GM12878 (cell line): Measurements from ENCODE around the gene EMSY. TPM values are rescaled to one million over a fixed set of nuclear protein-coding genes. Genes with fewer than 3 reads are reported as not detected.

Experiments
- BCLAF1 ChIP-seq: fragments of 450-650 bp; IDR thresholded peaks from 2 replicates; pipeline ENCODE4 v1.6.1; 2017; ENCODE audit warnings: antibody characterized with exemption, mild to moderate bottlenecking, moderate library complexity
- CREB1 ChIP-seq: IDR thresholded peaks from 2 replicates; pipeline ENCODE4 v1.6.1; 2012; ENCODE audit warnings: low read depth, mild to moderate bottlenecking, inconsistent platforms
- EP300 ChIP-seq, 2 experiments: fragments of 150-350 bp in 1 of 2; IDR thresholded peaks; 2 replicates each; pipeline ENCODE4 v1.6.1; 2011 to 2012; ENCODE audit warnings: low read depth in 2 of 2, low read length in 2 of 2, borderline replicate concordance in 1 of 2, improper control_type of control experiment in 1 of 2, inconsistent platforms in 1 of 2; ENCODE audit not compliant: control insufficient read depth in 1 of 2
- ESRRA ChIP-seq: IDR thresholded peaks from 2 replicates; pipeline ENCODE4 v1.6.1; 2012; ENCODE audit warnings: mild to moderate bottlenecking, low read length, improper control_type of control experiment
- GATAD2B ChIP-seq: fragments of 450-650 bp; conservative IDR thresholded peaks from 2 replicates; pipeline ENCODE4 v1.6.1; 2017; ENCODE audit warnings: low read depth, mild to moderate bottlenecking, moderate library complexity
- HDAC6 ChIP-seq: fragments of 200-600 bp; sonication (generic); IDR thresholded peaks from one replicate; pipeline ENCODE4 v1.8.0; 2017; ENCODE audit warnings: antibody characterized with exemption; ENCODE audit not compliant: unreplicated experiment
- IKZF2 ChIP-seq, 2 experiments: fragments of 450-650 bp; IDR thresholded peaks; 2 replicates each; pipeline ENCODE4 v1.6.1; 2017; ENCODE audit warnings: mild to moderate bottlenecking in 2 of 2, moderate library complexity in 2 of 2
- JUND ChIP-seq: IDR thresholded peaks from 2 replicates; pipeline ENCODE4 v1.6.1; 2012; ENCODE audit warnings: low read depth, mild to moderate bottlenecking, low read length, improper control_type of control experiment, moderate library complexity
- MEF2A ChIP-seq: IDR thresholded peaks from 2 replicates; pipeline ENCODE4 v1.6.1; 2011; ENCODE audit warnings: low read depth, mild to moderate bottlenecking, low read length, moderate library complexity; ENCODE audit not compliant: insufficient read depth
- MTA2 ChIP-seq: fragments of 450-650 bp; IDR thresholded peaks from 2 replicates; pipeline ENCODE4 v1.6.1; 2016; ENCODE audit warnings: low read depth, mild to moderate bottlenecking, moderate library complexity
- NFYA ChIP-seq: IDR thresholded peaks from 2 replicates; pipeline ENCODE4 v1.6.1; 2011; ENCODE audit warnings: low read depth, mild to moderate bottlenecking, low read length, improper control_type of control experiment, borderline replicate concordance
- NKRF ChIP-seq: fragments of 450-650 bp; conservative IDR thresholded peaks from 2 replicates; pipeline ENCODE4 v1.6.1; 2017; ENCODE audit warnings: mild to moderate bottlenecking, moderate library complexity
- NRF1 ChIP-seq: conservative IDR thresholded peaks from 2 replicates; pipeline ENCODE4 v1.6.1; 2011; ENCODE audit warnings: mild to moderate bottlenecking, low read depth, low read length, improper control_type of control experiment
- PAX5 ChIP-seq: IDR thresholded peaks from 2 replicates; pipeline ENCODE4 v1.6.1; 2011; ENCODE audit warnings: low read depth, low read length, borderline replicate concordance
- RUNX3 ChIP-seq: IDR thresholded peaks from 2 replicates; pipeline ENCODE4 v1.6.1; 2012; ENCODE audit warnings: low read length, inconsistent platforms
- SMARCA5 ChIP-seq: fragments of 450-650 bp; IDR thresholded peaks from 2 replicates; pipeline ENCODE4 v1.6.1; 2017; ENCODE audit warnings: mild to moderate bottlenecking
- SREBF2 ChIP-seq: IDR thresholded peaks from 2 replicates; pipeline ENCODE4 v1.6.1; 2012; ENCODE audit warnings: mild to moderate bottlenecking, low read length
- SUPT20H ChIP-seq: IDR thresholded peaks from 2 replicates; pipeline ENCODE4 v1.6.1; 2011; ENCODE audit warnings: low read depth, mild to moderate bottlenecking, low read length, moderate library complexity, borderline replicate concordance; ENCODE audit not compliant: control insufficient read depth
- TAF1 ChIP-seq: IDR thresholded peaks from 2 replicates; pipeline ENCODE4 v1.6.1; 2011; ENCODE audit warnings: mild to moderate bottlenecking, low read depth, low read length, borderline replicate concordance
- ZNF207 ChIP-seq: fragments of 450-650 bp; IDR thresholded peaks from 2 replicates; pipeline ENCODE4 v1.6.1; 2014; ENCODE audit warnings: antibody characterized with exemption, mild to moderate bottlenecking, borderline replicate concordance
- ZNF687 ChIP-seq: fragments of 450-650 bp; IDR thresholded peaks from 2 replicates; pipeline ENCODE4 v1.6.1; 2017; ENCODE audit warnings: mild to moderate bottlenecking, moderate library complexity
- ZSCAN29 ChIP-seq: fragments of 450-650 bp; IDR thresholded peaks from 2 replicates; pipeline ENCODE4 v1.6.1; 2017; ENCODE audit warnings: mild to moderate bottlenecking, moderate library complexity
- polyA plus RNA-seq, 11 experiments: library from polyadenylated mRNA; depleted of rRNA in 4 of 11; unstranded in 6 of 11; stranded (reverse) in 5 of 11; fragments of >200 nt; fragmentation: Nextera tagmentation in 4 of 11; fragmentation: Illumina TruSeq in 1 of 11; extraction: Ambion mirVana in 4 of 11; extraction: Trizol in 1 of 11; gene quantifications; 1 replicate in 1 of 11; 2 replicates in 10 of 11; pipeline versions ENCODE4 v1.2.1 to v1.2.3, GENCODE V29; 2011 to 2016; ENCODE audit warnings: inconsistent platforms in 2 of 11, missing spikeins in 2 of 11, low read depth in 1 of 11
- total RNA-seq, 4 experiments: library from RNA; depleted of rRNA in 3 of 4; stranded (reverse); fragments of >200 nt in 3 of 4; fragmentation: Illumina TruSeq in 1 of 4; extraction: Trizol in 1 of 4; gene quantifications; 2 replicates each; pipeline versions ENCODE4 v1.2.1 to v1.2.3, GENCODE V29; 2013 to 2021

EMSY gene
- total and polyA plus RNA-seq, 10 of the 15 experiments (the other 5 are each of a cell fraction or from before 2014, with no cell fraction given) = 9.3 to 26.9 (median 13.0) TPM

GRCh38 chr11:76444384-76445120 is at the start of gene EMSY (continued):
- TF ChIP-seq BCLAF1 = no peak
- TF ChIP-seq RUNX3 = peak; percentile 79; the same call in 1 of the 2 replicates
- TF ChIP-seq JUND = no peak
- peak; percentile 94 for TF ChIP-seq CREB1
- TF ChIP-seq ZSCAN29 = no peak
- TF ChIP-seq SMARCA5 = no peak
- no peak for TF ChIP-seq MEF2A
- TF ChIP-seq SUPT20H = no peak
- TF ChIP-seq IKZF2 (IDR thresholded peaks at IDR 0.05) = peak; percentile 99
- peak; percentile 11; the same call in 1 of the 2 replicates for TF ChIP-seq MTA2
- no peak; the same call in 1 of the 2 replicates for TF ChIP-seq SREBF2
- TF ChIP-seq EP300 (IDR thresholded peaks at IDR 0.05; ENCODE audit: borderline replicate concordance in 1 of 2, control insufficient read depth in 1 of 2, low read depth in 2 of 2, low read length in 2 of 2) = no peak
- TF ChIP-seq NRF1 = peak; percentile 91
- no peak for TF ChIP-seq NFYA
- TF ChIP-seq ZNF687 = peak; percentile 56
- TF ChIP-seq TAF1 = peak; percentile 98
- peak; percentile 41; the same call in 1 of the 2 replicates for TF ChIP-seq GATAD2B
- no peak for TF ChIP-seq HDAC6
- 0 out of 2 replicates have a peak, but pooled peaks have one; percentile 19 for TF ChIP-seq PAX5
- TF ChIP-seq ESRRA = 0 out of 2 replicates have a peak, but pooled peaks have one; percentile 35
- TF ChIP-seq NKRF = peak; percentile 67
- no peak; the same call in none of the 2 replicates for TF ChIP-seq ZNF207
